ENCODE measurements around the gene SHFL. TPM values are rescaled to one million over a fixed set of nuclear protein-coding genes. Genes with fewer than 3 reads are reported as not detected.

Gene SHFL
- total RNA-seq, 1 experiment from 2014 or later, result 11.9 TPM

- peak; percentile 87 for DNase-seq (ENCODE audit: unreplicated experiment)
- ChIA-PET POLR2A (interaction anchor here (0.5 to 2.6 kb wide), 10 partner anchors 10 to 1775 kb away, joined by 3 to 23 read pairs (median 4); partner anchors contain the start of genes NDUFA7, PPAN and RPS28), CTCF (interaction anchor here (0.6 to 1.4 kb wide), 6 partner anchors 14 to 322 kb away, joined by 3 to 4 read pairs (median 3); no protein-coding TSS in a partner anchor)
- Mint-ChIP-seq H3K36me3 (ENCODE audit: insufficient read depth, unreplicated experiment) (peaks cover 14% of the 10 kb centered on the region), H3K27ac (ENCODE audit: low read depth, unreplicated experiment) (no peak overlapping the region), H3K27me3 (ENCODE audit: insufficient read depth, unreplicated experiment) (no peaks in the 10 kb centered on the region), H3K4me1 (ENCODE audit: insufficient read depth, unreplicated experiment) (no peaks in the 10 kb centered on the region), H3K9me3 (ENCODE audit: unreplicated experiment) (no peaks in the 10 kb centered on the region), H3K4me3 (ENCODE audit: unreplicated experiment) (peak overlapping the region; percentile 66)
- TF ChIP-seq CTCF (IDR thresholded peaks at IDR 0.05; ENCODE audit: unreplicated experiment), result no peak
- BruUV-seq (replicated peaks), result no TSS peak
- intact Hi-C loops (cut with micrococcal nuclease), result no loop called here
Observed at GRCh38 chr19:10095948-10096614, 10.0 kb downstream of the SHFL start.

GRCh38 chr19:10096615-10096963 lies 10.5 kb downstream of the SHFL start:
- Mint-ChIP-seq H3K9me3 (ENCODE audit: unreplicated experiment) (no peaks in the 10 kb centered on the region), H3K4me3 (ENCODE audit: unreplicated experiment) (peak overlapping the region; percentile 66), H3K36me3 (ENCODE audit: insufficient read depth, unreplicated experiment) (peaks cover 14% of the 10 kb centered on the region), H3K27me3 (ENCODE audit: insufficient read depth, unreplicated experiment) (no peaks in the 10 kb centered on the region), H3K27ac (ENCODE audit: low read depth, unreplicated experiment) (no peak overlapping the region), H3K4me1 (ENCODE audit: insufficient read depth, unreplicated experiment) (no peaks in the 10 kb centered on the region)
- POLR2A ChIA-PET, result interaction anchor here (0.7 to 2.6 kb wide), 7 partner anchors 9 to 163 kb away, joined by 3 to 23 read pairs (median 4); partner anchors contain the start of gene PPAN
- TF ChIP-seq CTCF (IDR thresholded peaks at IDR 0.05; ENCODE audit: unreplicated experiment), result no peak
- intact Hi-C loops (cut with micrococcal nuclease), result no loop called here
- CTCF ChIA-PET, result interaction anchor here (0.5 to 2.0 kb wide), 8 partner anchors 13 to 322 kb away, joined by 3 to 6 read pairs (median 3); no protein-coding TSS in a partner anchor
- DNase-seq (ENCODE audit: unreplicated experiment), result no peak
- no TSS peak for BruUV-seq (replicated peaks)

GRCh38 chr19:10100163-10100785 lies 14.2 kb downstream of the SHFL start:
- Mint-ChIP-seq H3K4me1 (ENCODE audit: insufficient read depth, unreplicated experiment) (no peaks in the 10 kb centered on the region), H3K9me3 (ENCODE audit: unreplicated experiment) (no peaks in the 10 kb centered on the region), H3K4me3 (ENCODE audit: unreplicated experiment) (no peak overlapping the region), H3K27me3 (ENCODE audit: insufficient read depth, unreplicated experiment) (no peaks in the 10 kb centered on the region), H3K36me3 (ENCODE audit: insufficient read depth, unreplicated experiment) (peaks cover 6% of the 10 kb centered on the region), H3K27ac (ENCODE audit: low read depth, unreplicated experiment) (no peak overlapping the region)
- TF ChIP-seq CTCF (IDR thresholded peaks at IDR 0.05; ENCODE audit: unreplicated experiment), result no peak
- intact Hi-C loops (cut with micrococcal nuclease), result no loop called here
- ChIA-PET CTCF (interaction anchor here (0.5 to 1.3 kb wide), 7 partner anchors 14 to 1916 kb away, joined by 3 to 4 read pairs (median 3); no protein-coding TSS in a partner anchor), POLR2A (no interaction called here)
- no peak for DNase-seq (ENCODE audit: unreplicated experiment)
- BruUV-seq (replicated peaks), result no TSS peak

- no peak overlapping the region for H3K27ac Mint-ChIP-seq (ENCODE audit: low read depth, unreplicated experiment)
- H3K4me1 Mint-ChIP-seq (ENCODE audit: insufficient read depth, unreplicated experiment), result peaks cover 9% of the 10 kb centered on the region
- peaks cover 20% of the 10 kb centered on the region for H3K36me3 Mint-ChIP-seq (ENCODE audit: insufficient read depth, unreplicated experiment)
- H3K9me3 Mint-ChIP-seq (ENCODE audit: unreplicated experiment), result no peaks in the 10 kb centered on the region
- CTCF ChIA-PET, result interaction anchor here (0.5 to 1.9 kb wide), 3 partner anchors 17 to 71 kb away, joined by 3 to 6 read pairs (median 5); partner anchors contain the start of gene EIF3G
- TF ChIP-seq CTCF (IDR thresholded peaks at IDR 0.05; ENCODE audit: unreplicated experiment), result no peak
- DNase-seq (ENCODE audit: unreplicated experiment), result no peak
- no peak overlapping the region for H3K4me3 Mint-ChIP-seq (ENCODE audit: unreplicated experiment)
- no TSS peak for BruUV-seq (replicated peaks)
- intact Hi-C loops (cut with micrococcal nuclease), result no loop called here
- H3K27me3 Mint-ChIP-seq (ENCODE audit: insufficient read depth, unreplicated experiment), result no peaks in the 10 kb centered on the region
- POLR2A ChIA-PET, result interaction anchor here (2.6 kb wide), 1 partner anchor 11 kb away, joined by 7 read pairs; no protein-coding TSS in a partner anchor
Observed at GRCh38 chr19:10102787-10103236, 16.7 kb downstream of the SHFL start.

Data from MCF 10A (cell line).